Endothelial cell (in vitro differentiated cells): ENCODE measurements around the gene EME1. TPM values are rescaled to one million over a fixed set of nuclear protein-coding genes. Genes with fewer than 3 reads are reported as not detected.
A peak's percentile ranks its signal among the peaks of the same experiment; 100 is the strongest.

Source experiments
- DNase-seq: peaks from one replicate; pipeline ENCODE4 v3.0.0; 2021; ENCODE audit warnings: low spot score
- H3K27ac Mint-ChIP-seq: one replicate; pipeline ENCODE4 v1.8.0; 2021; ENCODE audit warnings: mixed read lengths, inconsistent platforms; ENCODE audit not compliant: unreplicated experiment
- H3K27me3 Mint-ChIP-seq: one replicate; pipeline ENCODE4 v1.8.0; 2021; ENCODE audit warnings: mild to moderate bottlenecking, moderate library complexity, mixed read lengths, inconsistent platforms; ENCODE audit not compliant: unreplicated experiment
- H3K36me3 Mint-ChIP-seq: one replicate; pipeline ENCODE4 v1.8.0; 2021; ENCODE audit warnings: mild to moderate bottlenecking, low read depth, mixed read lengths, inconsistent platforms; ENCODE audit not compliant: unreplicated experiment
- H3K4me1 Mint-ChIP-seq: one replicate; pipeline ENCODE4 v1.8.0; 2021; ENCODE audit warnings: mild to moderate bottlenecking, mixed read lengths, inconsistent platforms; ENCODE audit not compliant: unreplicated experiment
- H3K4me3 Mint-ChIP-seq: one replicate; pipeline ENCODE4 v1.8.0; 2021; ENCODE audit warnings: mild to moderate bottlenecking, mixed read lengths, inconsistent platforms; ENCODE audit not compliant: unreplicated experiment
- H3K9me3 Mint-ChIP-seq: one replicate; pipeline ENCODE4 v1.8.0; 2021; ENCODE audit warnings: mixed read lengths, inconsistent platforms; ENCODE audit not compliant: unreplicated experiment
- CTCF ChIP-seq: fragments of 200-600 bp; sonication (generic); IDR thresholded peaks from one replicate; pipeline ENCODE4 v1.5.0; 2021; ENCODE audit warnings: antibody characterized with exemption; ENCODE audit not compliant: unreplicated experiment
- total RNA-seq: library from RNA; stranded (reverse); fragmentation: NEBNext Ultra II Directional; extraction: Animal tissue kit (Norgen Biotek cat#: 25700); gene quantifications from one replicate; pipeline ENCODE4 v1.2.1, GENCODE V29; 2021; ENCODE audit not compliant: unreplicated experiment

EME1 gene
- total RNA-seq, 1 donor from 2014 or later, result 6.1 TPM

DNA sequence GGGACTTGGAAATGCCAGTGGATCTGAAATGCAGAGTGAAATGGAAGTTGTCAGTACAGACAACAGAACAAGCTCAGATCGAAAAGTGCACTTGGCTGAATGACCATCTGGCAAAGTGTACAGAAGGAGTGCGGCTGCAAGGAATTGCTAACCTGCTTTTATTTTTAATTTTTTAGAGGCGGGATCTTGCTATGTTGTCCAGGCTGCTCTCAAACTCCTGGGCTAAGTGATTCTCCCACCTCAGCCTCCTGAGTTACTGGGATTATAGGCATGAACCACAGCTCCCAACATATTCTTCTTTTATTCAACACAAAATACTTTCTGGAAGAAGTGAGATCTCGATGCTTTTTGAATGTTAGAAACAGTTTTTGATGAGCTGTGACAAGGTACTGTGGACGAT, 20.7 kb downstream of the EME1 start:
- DNase-seq, result no peak
- Mint-ChIP-seq H3K27ac (no peak overlapping the region), H3K9me3 (no peaks in the 10 kb centered on the region), H3K4me1 (peaks cover 13% of the 10 kb centered on the region), H3K36me3 (peaks cover 30% of the 10 kb centered on the region), H3K4me3 (peak overlapping the region; percentile 76), H3K27me3 (peaks cover 13% of the 10 kb centered on the region)
- no peak for TF ChIP-seq CTCF

DNA sequence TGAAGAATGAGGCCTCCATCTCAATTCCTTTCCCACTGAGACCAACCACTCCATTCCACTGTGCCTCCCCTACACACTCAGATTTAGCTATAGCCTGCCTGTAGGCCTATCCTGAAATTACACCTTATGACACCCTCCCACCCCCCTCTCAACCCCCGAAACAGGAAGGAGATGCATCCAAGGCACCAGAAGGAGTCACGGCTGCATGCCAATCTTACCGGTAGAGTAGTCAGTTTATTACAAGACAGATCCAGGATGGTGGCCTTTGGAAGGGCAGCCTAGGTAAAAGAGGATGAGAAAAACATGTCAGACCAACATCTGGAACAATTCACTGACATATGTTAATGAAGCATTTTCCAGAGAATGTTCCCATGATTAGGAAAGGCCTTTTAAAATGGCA, 21.7 kb downstream of the EME1 start:
- H3K4me3 Mint-ChIP-seq, result peak overlapping the region; percentile 42
- no peak for TF ChIP-seq CTCF
- no peak overlapping the region for H3K27ac Mint-ChIP-seq
- no peak for DNase-seq
- no peaks in the 10 kb centered on the region for H3K9me3 Mint-ChIP-seq
- peaks cover 13% of the 10 kb centered on the region for H3K4me1 Mint-ChIP-seq
- peaks cover 21% of the 10 kb centered on the region for H3K36me3 Mint-ChIP-seq
- H3K27me3 Mint-ChIP-seq, result peaks cover 13% of the 10 kb centered on the region

DNA sequence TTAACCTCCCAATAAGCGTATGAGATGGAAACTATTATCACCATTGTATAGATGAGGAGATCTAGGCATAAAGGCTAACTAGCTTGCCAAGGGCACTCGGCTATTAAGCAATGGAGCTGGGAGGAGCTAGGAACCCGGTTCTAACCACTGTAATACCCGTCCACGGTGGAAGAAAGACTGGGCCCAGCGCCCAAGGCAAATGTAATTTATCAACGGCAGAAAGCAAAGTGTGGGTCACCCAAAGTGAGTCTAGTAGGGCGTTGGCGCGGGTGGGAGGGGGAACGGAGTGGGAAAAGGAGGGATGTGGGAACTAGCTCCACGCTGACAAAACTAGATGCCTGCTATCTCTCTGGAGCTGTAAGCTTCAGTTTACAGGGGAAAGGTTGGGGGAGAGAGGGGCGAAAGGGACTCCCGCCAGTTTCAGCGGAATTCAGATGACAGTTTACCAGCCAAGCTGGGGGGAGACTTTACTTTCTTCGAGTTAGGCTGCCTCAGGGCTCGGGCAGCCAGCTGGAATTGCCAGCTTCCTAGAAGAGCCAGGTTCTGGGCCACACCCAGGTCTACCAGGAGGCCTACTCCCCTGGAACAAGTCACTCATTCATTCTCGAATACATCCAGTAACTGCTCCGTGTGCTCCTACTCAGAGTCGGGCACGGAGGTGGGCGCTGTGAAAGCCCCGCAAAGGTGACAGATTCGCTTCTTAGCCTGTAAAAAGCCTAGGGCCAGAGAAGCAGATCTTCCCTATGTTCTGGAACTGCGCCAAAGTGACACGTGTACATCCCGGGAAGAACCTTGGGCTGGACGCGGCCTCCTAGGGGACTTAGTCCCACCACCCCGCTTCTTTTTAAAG, 23.5 kb downstream of the EME1 start:
- Mint-ChIP-seq H3K9me3 (no peaks in the 10 kb centered on the region), H3K4me3 (peak overlapping the region; percentile 89), H3K36me3 (peaks cover 20% of the 10 kb centered on the region), H3K27ac (peak overlapping the region; percentile 81), H3K27me3 (peaks cover 13% of the 10 kb centered on the region), H3K4me1 (peaks cover 13% of the 10 kb centered on the region)
- no peak for DNase-seq
- no peak for TF ChIP-seq CTCF

GRCh38 chr17:50397111-50397918, 24.3 kb downstream of the EME1 start, which contains the start of gene LRRC59:
Gene LRRC59 (minus strand): TSS chr17:50397523. CDS start chr17:50397317, 206 bp downstream.
- TF ChIP-seq CTCF, result peak; percentile 97
- H3K36me3 Mint-ChIP-seq, result peaks cover 16% of the 10 kb centered on the region
- peaks cover 13% of the 10 kb centered on the region for H3K4me1 Mint-ChIP-seq
- H3K27ac Mint-ChIP-seq, result peak within 1 kb of the TSS; percentile 81
- peak; percentile 95 for DNase-seq
- H3K4me3 Mint-ChIP-seq, result peak within 1 kb of the TSS; percentile 89
- H3K9me3 Mint-ChIP-seq, result no peaks in the 10 kb centered on the region
- H3K27me3 Mint-ChIP-seq, result peaks cover 12% of the 10 kb centered on the region
